GM12878 (cell line): ENCODE data around the gene IMMT. TPM values are rescaled to one million over a fixed set of nuclear protein-coding genes. Genes with fewer than 3 reads are reported as not detected.
A peak's percentile ranks its signal among the peaks of the same experiment; 100 is the strongest.

Experiments used
- CUX1 ChIP-seq: IDR thresholded peaks from 2 replicates; pipeline ENCODE4 v1.6.1; 2012; ENCODE audit warnings: improper control_type of control experiment, low read depth, low read length; ENCODE audit not compliant: insufficient replicate concordance
- NBN ChIP-seq: fragments of 450-650 bp; IDR thresholded peaks from 2 replicates; pipeline ENCODE4 v1.6.1; 2016
- NR2C2 ChIP-seq: IDR thresholded peaks from 2 replicates; pipeline ENCODE4 v1.6.1; 2011; ENCODE audit warnings: borderline replicate concordance, low read depth; ENCODE audit not compliant: control insufficient read depth, insufficient read length
- SP1 ChIP-seq: IDR thresholded peaks from one replicate; pipeline ENCODE4 v1.6.1; 2011; ENCODE audit warnings: low read depth, low read length
- SUZ12 ChIP-seq: fragments of 200-600 bp; sonication (generic); IDR thresholded peaks from one replicate; pipeline ENCODE4 v1.6.1; 2018; ENCODE audit warnings: antibody characterized with exemption, mild to moderate bottlenecking; ENCODE audit not compliant: unreplicated experiment
- polyA plus RNA-seq, 11 experiments: library from polyadenylated mRNA; depleted of rRNA in 4 of 11; unstranded in 6 of 11; stranded (reverse) in 5 of 11; fragments of >200 nt; fragmentation: Nextera tagmentation in 4 of 11; fragmentation: Illumina TruSeq in 1 of 11; extraction: Ambion mirVana in 4 of 11; extraction: Trizol in 1 of 11; gene quantifications; 1 replicate in 1 of 11; 2 replicates in 10 of 11; pipeline versions ENCODE4 v1.2.1 to v1.2.3, GENCODE V29; 2011 to 2016; ENCODE audit warnings: inconsistent platforms in 2 of 11, missing spikeins in 2 of 11, low read depth in 1 of 11
- total RNA-seq, 4 experiments: library from RNA; depleted of rRNA in 3 of 4; stranded (reverse); fragments of >200 nt in 3 of 4; fragmentation: Illumina TruSeq in 1 of 4; extraction: Trizol in 1 of 4; gene quantifications; 2 replicates each; pipeline versions ENCODE4 v1.2.1 to v1.2.3, GENCODE V29; 2013 to 2021
- TF ChIP-seq, protein P1 (sequence below): fragments of 450-650 bp; IDR thresholded peaks from 2 replicates; pipeline ENCODE4 v1.6.1; 2017; ENCODE audit warnings: low read depth, mild to moderate bottlenecking, moderate library complexity

Gene IMMT
- total and polyA plus RNA-seq, 10 of the 15 experiments (the other 5 are each of a cell fraction or from before 2014, with no cell fraction given): 78.4 to 149 (median 98.7) TPM

DNA sequence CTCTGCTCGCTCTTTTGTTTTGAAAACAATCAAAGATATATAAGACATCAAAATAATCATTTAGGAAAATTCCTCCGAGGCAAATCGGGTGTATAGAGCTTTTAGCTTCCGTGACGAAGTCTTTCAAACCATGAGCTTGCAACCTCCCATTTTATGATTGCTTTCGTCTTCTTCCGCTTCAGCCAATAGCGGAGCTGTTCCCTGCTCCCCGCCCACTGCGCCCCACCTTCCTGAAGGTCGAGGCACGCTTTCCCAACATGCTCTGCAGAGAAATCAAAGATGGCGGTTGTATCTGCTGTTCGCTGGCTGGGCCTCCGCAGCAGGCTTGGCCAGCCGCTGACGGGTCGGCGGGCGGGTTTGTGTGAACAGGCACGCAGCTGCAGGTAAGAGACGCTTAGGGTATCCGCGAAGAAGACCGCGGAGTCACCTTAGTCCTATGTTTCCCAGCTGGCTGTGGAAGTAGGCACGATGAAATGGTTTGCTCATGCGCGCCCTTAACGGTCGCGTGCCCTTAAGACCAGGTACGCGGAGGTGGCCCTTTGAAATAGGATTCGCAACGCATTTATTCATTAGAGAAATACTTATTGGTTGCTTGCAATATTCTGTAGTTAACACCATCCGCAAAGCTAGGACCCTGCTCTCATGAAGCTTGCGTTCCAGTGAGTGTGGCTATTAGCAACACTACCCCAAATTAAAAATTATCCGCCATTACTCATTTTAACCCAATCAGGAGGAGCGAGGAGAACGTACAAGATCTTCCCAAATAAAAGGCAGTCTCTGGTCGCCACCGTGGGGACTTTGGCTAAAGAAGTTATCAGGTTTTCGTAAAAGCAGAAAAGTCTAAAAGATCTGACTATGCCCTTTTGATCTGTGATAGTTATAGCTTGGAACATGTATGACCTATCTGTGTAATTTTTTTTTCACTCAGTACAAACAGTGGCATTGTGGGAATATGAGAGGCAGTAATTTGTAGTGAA lies 89.0 kb downstream of the IMMT start, which contains the start of gene PTCD3 (continued):
- no peak for TF ChIP-seq CUX1
- TF ChIP-seq, protein P1, sequence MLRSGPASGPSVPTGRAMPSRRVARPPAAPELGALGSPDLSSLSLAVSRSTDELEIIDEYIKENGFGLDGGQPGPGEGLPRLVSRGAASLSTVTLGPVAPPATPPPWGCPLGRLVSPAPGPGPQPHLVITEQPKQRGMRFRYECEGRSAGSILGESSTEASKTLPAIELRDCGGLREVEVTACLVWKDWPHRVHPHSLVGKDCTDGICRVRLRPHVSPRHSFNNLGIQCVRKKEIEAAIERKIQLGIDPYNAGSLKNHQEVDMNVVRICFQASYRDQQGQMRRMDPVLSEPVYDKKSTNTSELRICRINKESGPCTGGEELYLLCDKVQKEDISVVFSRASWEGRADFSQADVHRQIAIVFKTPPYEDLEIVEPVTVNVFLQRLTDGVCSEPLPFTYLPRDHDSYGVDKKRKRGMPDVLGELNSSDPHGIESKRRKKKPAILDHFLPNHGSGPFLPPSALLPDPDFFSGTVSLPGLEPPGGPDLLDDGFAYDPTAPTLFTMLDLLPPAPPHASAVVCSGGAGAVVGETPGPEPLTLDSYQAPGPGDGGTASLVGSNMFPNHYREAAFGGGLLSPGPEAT: peak; percentile 96
- TF ChIP-seq NR2C2: no peak
- no peak for TF ChIP-seq SUZ12
- peak; percentile 74 for TF ChIP-seq NBN
- peak; percentile 85 for TF ChIP-seq SP1
- TF ChIP-seq, all 136 proteins: peak for 64
